NCI-H1092 treated with DMSO at 0.1 percent for 48 hours (cell line): ENCODE results near the gene G6PC3.
"Not testable (repeated sequence)": the region's sequence is repeated elsewhere in the genome, so short reads cannot be mapped to it uniquely, and the experiment has no call there.

Experiments
- DNase-seq: peaks from one replicate; lab custom pipeline; 2025; lab: John Stamatoyannopoulos, UW

G6PC3 gene

GRCh38 chr17:44070455-44071197 is at the start of gene G6PC3:
TSS of gene G6PC3 (plus strand) at chr17:44070735. CDS start at chr17:44070966, 231 bp downstream.
- DNase-seq: peak; percentile 97

- DNase-seq: not testable (repeated sequence)
Measured at GRCh38 chr17:44021227-44021626, 49.3 kb upstream of the G6PC3 start.

- no peak for DNase-seq
Measured at GRCh38 chr17:44022246-44022645, 48.3 kb upstream of the G6PC3 start.

GRCh38 chr17:44023545-44024270 is 46.8 kb upstream of the G6PC3 start:
- DNase-seq: no peak

GRCh38 chr17:44024271-44024663 is 46.3 kb upstream of the G6PC3 start:
- DNase-seq: peak; percentile 88

GRCh38 chr17:44024853-44025252 is 45.7 kb upstream of the G6PC3 start:
- DNase-seq: no peak

- no peak for DNase-seq
Measured at GRCh38 chr17:44029736-44030135, 40.8 kb upstream of the G6PC3 start.

- DNase-seq: no peak
Measured at GRCh38 chr17:44030482-44030881, 40.1 kb upstream of the G6PC3 start.

GRCh38 chr17:44033861-44034408 is 36.6 kb upstream of the G6PC3 start:
- DNase-seq: no peak

- not testable (repeated sequence) for DNase-seq
Measured at GRCh38 chr17:44034688-44035087, 35.8 kb upstream of the G6PC3 start.

- no peak for DNase-seq
Measured at GRCh38 chr17:44037471-44037870, 33.1 kb upstream of the G6PC3 start.

GRCh38 chr17:44038604-44039011 is 31.9 kb upstream of the G6PC3 start:
- DNase-seq: no peak

GRCh38 chr17:44039829-44040635 is 30.5 kb upstream of the G6PC3 start:
- DNase-seq: no peak

- DNase-seq: no peak
Measured at GRCh38 chr17:44043272-44043696, 27.3 kb upstream of the G6PC3 start.

- DNase-seq: no peak
Measured at GRCh38 chr17:44044071-44044470, 26.5 kb upstream of the G6PC3 start.

GRCh38 chr17:44045486-44045885 is 25.0 kb upstream of the G6PC3 start:
- no peak for DNase-seq

GRCh38 chr17:44046893-44047292 is 23.6 kb upstream of the G6PC3 start:
- DNase-seq: not testable (repeated sequence)

GRCh38 chr17:44049294-44050060 is 21.1 kb upstream of the G6PC3 start:
- DNase-seq: no peak

GRCh38 chr17:44053125-44053872 is 17.2 kb upstream of the G6PC3 start:
- peak; percentile 55 for DNase-seq

GRCh38 chr17:44059101-44059892 is 11.2 kb upstream of the G6PC3 start:
- no peak for DNase-seq
